H1 (cell line): Measurements from ENCODE around the gene RBM20. TPM values are rescaled to one million over a fixed set of nuclear protein-coding genes. Genes with fewer than 3 reads are reported as not detected.
A peak's percentile ranks its signal among the peaks of the same experiment; 100 is the strongest.

Source experiments
- CTCF ChIA-PET: fragments of 300-600 bp; sonication (Branson Sonifier 250); formaldehyde crosslinking; loops from one replicate; lab custom pipeline; 2021; ENCODE audit not compliant: partially characterized antibody; lab: Charles Lee
- POLR2A ChIA-PET: fragments of 300-600 bp; sonication (Branson Sonifier 250); formaldehyde crosslinking; loops from one replicate; lab custom pipeline; 2021; ENCODE audit warnings: inconsistent platforms; ENCODE audit not compliant: partially characterized antibody; lab: Charles Lee
- DNase-seq, 2 experiments: peaks; one replicate each; pipeline versions ENCODE4 v3.0.0 to v3.0.0-alpha.2; 2010 to 2022; ENCODE audit warnings: low spot score in 2 of 2, low read depth in 1 of 2, mixed read lengths in 1 of 2
- FAIRE-seq: peaks from 2 replicates; lab custom pipeline; 2011; peaks lifted over from hg19 to GRCh38; lab: Jason Lieb, UNC
- H2AFZ ChIP-seq: 2 replicates; pipeline ENCODE4 v1.8.1; 2012; ENCODE audit warnings: low read length, inconsistent platforms
- H2AK5ac ChIP-seq: 2 replicates; pipeline ENCODE4 v1.6.1; 2013; ENCODE audit warnings: low read depth, low read length
- H2BK120ac ChIP-seq: replicated peaks from 2 replicates; pipeline ENCODE3; 2013; ENCODE audit warnings: low read depth, low read length, inconsistent platforms
- H2BK12ac ChIP-seq: 2 replicates; pipeline ENCODE4 v1.6.1; 2013; ENCODE audit warnings: low read depth, low read length
- H2BK15ac ChIP-seq: 2 replicates; pipeline ENCODE4 v1.6.1; 2013; ENCODE audit warnings: low read length
- H2BK20ac ChIP-seq: 2 replicates; pipeline ENCODE4 v1.6.1; 2013; ENCODE audit warnings: low read length
- H2BK5ac ChIP-seq: 2 replicates; pipeline ENCODE4 v1.6.1; 2013; ENCODE audit warnings: low read depth, low read length
- H3K14ac ChIP-seq: 2 replicates; pipeline ENCODE4 v1.6.1; 2013; ENCODE audit warnings: inconsistent platforms; ENCODE audit not compliant: insufficient read length
- H3K18ac ChIP-seq: 2 replicates; pipeline ENCODE4 v1.6.1; 2013; ENCODE audit warnings: low read length; ENCODE audit errors: extremely low read depth
- H3K23ac ChIP-seq: 2 replicates; pipeline ENCODE4 v1.6.1; 2013; ENCODE audit warnings: inconsistent platforms; ENCODE audit not compliant: insufficient read length
- H3K23me2 ChIP-seq: 2 replicates; pipeline ENCODE4 v1.6.1; 2013; ENCODE audit warnings: low read depth, low read length
- H3K27ac ChIP-seq: 2 replicates; pipeline ENCODE4 v1.6.1; 2011; ENCODE audit warnings: low read depth, low read length, inconsistent platforms
- H3K27me3 ChIP-seq, 4 experiments: replicated peaks in 1 of 4; 1 replicate in 1 of 4; 2 replicates in 3 of 4; pipeline versions ENCODE4 v1.6.1 to v1.8.1; 2011 to 2013; ENCODE audit warnings: low read length in 3 of 4, mild to moderate bottlenecking in 3 of 4, inconsistent platforms in 2 of 4, mixed read lengths in 2 of 4, moderate library complexity in 1 of 4; ENCODE audit not compliant: control insufficient read depth in 3 of 4, insufficient read depth in 3 of 4; ENCODE audit errors: extremely low read depth in 1 of 4
- H3K36me3 ChIP-seq, 4 experiments: 2 replicates each; pipeline versions ENCODE4 v1.6.1 to v1.8.1; 2011 to 2013; ENCODE audit warnings: mild to moderate bottlenecking in 4 of 4, low read length in 3 of 4, moderate library complexity in 2 of 4, control low read depth in 1 of 4, inconsistent platforms in 1 of 4; ENCODE audit not compliant: insufficient read depth in 4 of 4, control insufficient read depth in 2 of 4
- H3K4ac ChIP-seq: replicated peaks from 2 replicates; pipeline ENCODE3; 2013; ENCODE audit warnings: low read length, low read depth, mixed read lengths, inconsistent platforms; ENCODE audit not compliant: insufficient read length
- H3K4me1 ChIP-seq, 4 experiments: replicated peaks in 1 of 4; 1 replicate in 1 of 4; 2 replicates in 3 of 4; pipeline versions ENCODE4 v1.6.1 to v1.8.1; 2011 to 2013; ENCODE audit warnings: low read length in 3 of 4, inconsistent platforms in 2 of 4, mixed read lengths in 1 of 4; ENCODE audit not compliant: insufficient read depth in 4 of 4, control insufficient read depth in 3 of 4
- H3K4me2 ChIP-seq, 2 experiments: 2 replicates each; pipeline versions ENCODE4 v1.6.1 to v1.8.1; 2011 to 2013; ENCODE audit warnings: low read depth in 2 of 2, low read length in 2 of 2, control low read depth in 1 of 2, inconsistent platforms in 1 of 2, mild to moderate bottlenecking in 1 of 2; ENCODE audit not compliant: insufficient read depth in 1 of 2
- H3K4me3 ChIP-seq, 4 experiments: fragments of 200-600, 300-600 bp in 1 of 4; sonication (generic), shearing (Covaris generic), sonication (Bioruptor Twin) in 1 of 4; 2 replicates each; pipeline versions ENCODE4 v1.5.1 to v1.8.1; 2011 to 2016; ENCODE audit warnings: low read length in 4 of 4, low read depth in 3 of 4, control low read depth in 2 of 4, inconsistent platforms in 2 of 4, mild to moderate bottlenecking in 2 of 4, mixed read lengths in 1 of 4, moderate library complexity in 1 of 4; ENCODE audit not compliant: insufficient read depth in 2 of 4; ENCODE audit errors: extremely low read depth in 1 of 4
- H3K56ac ChIP-seq: replicated peaks from 2 replicates; pipeline ENCODE3; 2013; ENCODE audit warnings: low read depth, mild to moderate bottlenecking, mixed read lengths, low read length, inconsistent platforms; ENCODE audit not compliant: insufficient read length
- H3K79me1 ChIP-seq: 2 replicates; pipeline ENCODE4 v1.6.1; 2013; ENCODE audit warnings: low read depth, low read length, control low read depth
- H3K79me2 ChIP-seq, 2 experiments: 2 replicates each; pipeline versions ENCODE4 v1.6.1 to v1.8.1; 2012 to 2013; ENCODE audit warnings: low read length in 2 of 2, mild to moderate bottlenecking in 2 of 2, inconsistent platforms in 1 of 2; ENCODE audit not compliant: insufficient read depth in 2 of 2, control insufficient read depth in 1 of 2
- H3K9ac ChIP-seq, 4 experiments: replicated peaks in 1 of 4; 1 replicate in 1 of 4; 2 replicates in 3 of 4; pipeline versions ENCODE4 v1.6.1 to v1.8.1; 2011 to 2013; ENCODE audit warnings: low read depth in 3 of 4, low read length in 3 of 4, control low read depth in 2 of 4, mild to moderate bottlenecking in 2 of 4, moderate library complexity in 2 of 4, inconsistent platforms in 1 of 4; ENCODE audit errors: extremely low read depth in 1 of 4
- H3K9me3 ChIP-seq, 2 experiments: 2 replicates each; pipeline versions ENCODE4 v1.6.1 to v1.8.1; 2012 to 2013; ENCODE audit warnings: mild to moderate bottlenecking in 2 of 2, moderate library complexity in 2 of 2, control low read depth in 1 of 2, inconsistent platforms in 1 of 2, low read depth in 1 of 2, low read length in 1 of 2, mixed read lengths in 1 of 2; ENCODE audit not compliant: insufficient read depth in 2 of 2
- H4K20me1 ChIP-seq, 2 experiments: replicated peaks in 1 of 2; 2 replicates each; pipeline versions ENCODE3 to v1.8.1; 2011 to 2013; ENCODE audit warnings: inconsistent platforms in 2 of 2, low read length in 2 of 2, mild to moderate bottlenecking in 1 of 2; ENCODE audit not compliant: insufficient read depth in 2 of 2, control insufficient read depth in 1 of 2
- H4K5ac ChIP-seq: 2 replicates; pipeline ENCODE4 v1.6.1; 2013; ENCODE audit warnings: low read length, low read depth, mixed read lengths, inconsistent platforms; ENCODE audit not compliant: insufficient read length
- H4K8ac ChIP-seq: 2 replicates; pipeline ENCODE4 v1.8.0; 2013; ENCODE audit warnings: mild to moderate bottlenecking, moderate library complexity, low read length, inconsistent platforms; ENCODE audit not compliant: insufficient read depth; ENCODE audit errors: extremely low read depth
- H4K91ac ChIP-seq: replicated peaks from 2 replicates; pipeline ENCODE3; 2013; ENCODE audit warnings: low read length, mixed read lengths, inconsistent platforms; ENCODE audit not compliant: insufficient read length
- RNF2 ChIP-seq: fragments of 200-900, 300-1000 bp; sonication (generic); IDR thresholded peaks from 2 replicates; pipeline ENCODE4 v1.7.1; 2016; ENCODE audit warnings: borderline replicate concordance, low read depth, mild to moderate bottlenecking, antibody characterized with exemption, low read length; ENCODE audit not compliant: poor library complexity, severe bottlenecking; ENCODE audit errors: missing control alignments
- WGBS, 2 experiments: shearing (Covaris generic) in 1 of 2; methylation state at CpG; one replicate each; pipeline versions ENCODE4 v1.1.6 to v1.1.7; 2013 to 2015; ENCODE audit warnings: low lambda C conversion rate in 2 of 2, mixed read lengths in 2 of 2, inconsistent platforms in 1 of 2, low coverage in 1 of 2, missing lambda C conversion rate in 1 of 2; ENCODE audit not compliant: insufficient replicate concordance in 2 of 2, insufficient coverage in 1 of 2, insufficient read length in 1 of 2; ENCODE audit errors: extremely low coverage in 1 of 2, missing lambda C conversion rate in 1 of 2; 5-methylcytosine and 5-hydroxymethylcytosine counted together
- polyA plus RNA-seq, 7 experiments: library from polyadenylated mRNA; depleted of rRNA in 3 of 7; stranded (reverse) in 5 of 7; unstranded in 2 of 7; fragments of >200 nt in 5 of 7; fragments of 200-250 nt in 2 of 7; gene quantifications; 1 replicate in 5 of 7; 2 replicates in 1 of 7; 4 replicates in 1 of 7; pipeline versions ENCODE4 v1.2.1 to v1.2.3, GENCODE V29; 2011 to 2013; ENCODE audit warnings: missing spikeins in 2 of 7, mixed read lengths in 2 of 7
- total RNA-seq: library from RNA; stranded (reverse); fragmentation: NEBNext Ultra II Directional; extraction: Animal tissue kit (Norgen Biotek cat#: 25700); gene quantifications from 2 replicates; pipeline ENCODE4 v1.2.1, GENCODE V29; 2021

The RBM20 gene
- total and polyA plus RNA-seq, 2 of the 8 experiments (the other 6 are each of a cell fraction or from before 2014, with no cell fraction given), result 0.05 to 0.63 TPM

DNA sequence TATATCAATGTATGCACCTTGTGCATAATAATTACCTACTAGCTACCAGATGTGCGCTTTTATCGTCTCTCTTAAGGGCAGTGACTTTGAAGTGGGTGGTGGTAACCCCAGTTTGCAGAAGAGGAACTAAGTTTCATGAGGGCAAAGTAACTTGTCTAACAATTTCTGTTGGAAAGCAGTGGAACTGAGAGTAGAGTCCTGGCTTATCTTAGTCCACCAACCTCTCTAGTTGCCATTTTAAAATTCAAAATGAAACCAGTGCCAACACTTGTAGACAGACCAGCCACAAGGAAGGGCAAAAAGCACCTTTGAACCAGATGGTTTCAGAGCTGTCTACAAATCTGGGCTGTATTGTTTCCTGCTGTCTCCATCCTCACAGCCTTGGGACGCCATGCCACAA is 32.0 kb upstream of the RBM20 start:
- no peak overlapping the region for H2BK5ac ChIP-seq
- no peak overlapping the region for H3K4me3 ChIP-seq
- no peak overlapping the region for H3K18ac ChIP-seq
- POLR2A ChIA-PET, result interaction anchor here (1.8 kb wide), 1 partner anchor 307 kb away, joined by 4 read pairs; no protein-coding TSS in a partner anchor
- peak overlapping the region; percentile 37; the same call in 1 of the 2 replicates for H2BK15ac ChIP-seq
- 73% methylated on average over 3 of the region's 3 CpGs; no CpG with 5 or more reads in 1 of the 2 experiments for WGBS, 2 experiments
- H3K36me3 ChIP-seq, result no peaks in the 10 kb centered on the region
- DNase-seq (no peak), FAIRE-seq (no peak)
- H2BK120ac ChIP-seq, result no peak overlapping the region
- H3K23me2 ChIP-seq, result no peaks in the 10 kb centered on the region; the same call in 1 of the 2 replicates
- CTCF ChIA-PET, result interaction anchor here (1.4 to 14.3 kb wide), 8 partner anchors 11 to 134 kb away, joined by 3 to 237 read pairs (median 8); no protein-coding TSS in a partner anchor
- H3K27me3 ChIP-seq, result no peaks in the 10 kb centered on the region
- H3K4ac ChIP-seq, result no peak overlapping the region
- no peaks in the 10 kb centered on the region for H3K79me1 ChIP-seq
- no peak overlapping the region for H2AFZ ChIP-seq
- H3K27ac ChIP-seq, result no peak overlapping the region
- H4K5ac ChIP-seq, result no peak overlapping the region
- H3K9ac ChIP-seq, result no peak overlapping the region
- no peak overlapping the region for H2BK20ac ChIP-seq
- H2BK12ac ChIP-seq, result 0 out of 2 replicates have a peak overlapping the region, but pooled peaks have one; percentile 27
- H3K79me2 ChIP-seq, result no peaks in the 10 kb centered on the region
- no peak overlapping the region for H3K56ac ChIP-seq
- peaks cover 5 to 9% (median 8%) of the 10 kb centered on the region in 4 experiments for H3K4me1 ChIP-seq
- no peak overlapping the region for H3K14ac ChIP-seq
- H3K9me3 ChIP-seq, result no peaks in the 10 kb centered on the region
- H4K8ac ChIP-seq, result no peak overlapping the region
- H3K4me2 ChIP-seq, result 0 out of 4 replicates have a peak overlapping the region, but pooled peaks of 1 of the 2 experiments have one; percentile 32
- no peak overlapping the region for H3K23ac ChIP-seq
- H2AK5ac ChIP-seq, result no peak overlapping the region
- no peak overlapping the region for H4K91ac ChIP-seq
- H4K20me1 ChIP-seq, result no peaks in the 10 kb centered on the region
- TF ChIP-seq RNF2, result no peak
